Left renal cortex interstitium (tissue), 4 donors: ENCODE results near the gene SUSD6. TPM values are rescaled to one million over a fixed set of nuclear protein-coding genes. Genes with fewer than 3 reads are reported as not detected.
"Not testable (repeated sequence)": the region's sequence is repeated elsewhere in the genome, so short reads cannot be mapped to it uniquely, and the experiment has no call there.

Source experiments
- DNase-seq, 4 donors: peaks; one replicate each; pipeline ENCODE4 v3.0.0-alpha.2; 2013; ENCODE audit warnings: low read depth in 4 of 4, low spot score in 2 of 4, missing footprints in 1 of 4
- polyA plus RNA-seq, 4 donors: library from polyadenylated mRNA; unstranded; fragments of 120-200 nt; gene quantifications; one replicate each; pipeline ENCODE4 v1.2.1, GENCODE V29; 2013; ENCODE audit not compliant: insufficient read length in 4 of 4

The SUSD6 gene
- polyA plus RNA-seq, 4 donors = 19.8 to 22.8 (median 21.1) TPM

DNA sequence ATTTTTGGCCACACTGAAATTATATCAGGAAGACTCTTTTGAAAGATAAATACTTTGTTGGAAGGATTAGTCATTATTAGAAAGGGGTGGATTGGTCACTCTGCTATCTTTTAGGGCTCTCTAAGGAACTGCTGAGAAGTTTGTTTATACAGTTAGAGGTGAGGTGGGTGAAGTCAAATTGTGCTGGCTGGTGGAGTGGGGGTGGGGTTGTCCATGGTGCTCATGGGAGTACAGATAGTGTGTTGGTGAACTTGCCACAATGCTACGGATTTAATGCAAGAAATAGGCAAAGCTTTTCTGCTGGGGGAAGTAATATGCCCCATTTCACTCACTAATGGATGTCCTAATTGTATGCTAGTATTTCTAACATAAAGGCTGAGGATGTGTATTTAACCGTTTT lies 35.8 kb downstream of the SUSD6 start:
- DNase-seq = no peak

DNA sequence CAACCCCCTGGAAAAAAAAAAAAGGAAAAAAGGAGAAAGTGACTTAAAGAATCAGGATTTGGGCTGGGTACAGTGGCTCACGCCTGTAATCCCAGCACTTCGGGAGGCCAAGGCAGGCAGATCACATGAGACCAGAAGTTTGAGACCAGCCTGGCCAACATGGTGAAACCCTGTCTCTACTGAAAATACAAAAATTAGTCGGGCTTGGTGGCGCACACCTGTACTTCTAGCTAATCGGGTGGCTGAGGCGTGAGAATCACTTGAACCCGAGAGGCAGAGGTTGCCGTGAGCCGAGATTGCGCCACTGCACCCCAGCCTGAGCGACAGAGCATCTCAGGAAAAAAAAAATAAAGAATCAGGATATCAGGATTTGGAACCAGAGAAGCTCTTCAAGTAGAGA lies 36.2 kb downstream of the SUSD6 start:
- not testable (repeated sequence) for DNase-seq

DNA sequence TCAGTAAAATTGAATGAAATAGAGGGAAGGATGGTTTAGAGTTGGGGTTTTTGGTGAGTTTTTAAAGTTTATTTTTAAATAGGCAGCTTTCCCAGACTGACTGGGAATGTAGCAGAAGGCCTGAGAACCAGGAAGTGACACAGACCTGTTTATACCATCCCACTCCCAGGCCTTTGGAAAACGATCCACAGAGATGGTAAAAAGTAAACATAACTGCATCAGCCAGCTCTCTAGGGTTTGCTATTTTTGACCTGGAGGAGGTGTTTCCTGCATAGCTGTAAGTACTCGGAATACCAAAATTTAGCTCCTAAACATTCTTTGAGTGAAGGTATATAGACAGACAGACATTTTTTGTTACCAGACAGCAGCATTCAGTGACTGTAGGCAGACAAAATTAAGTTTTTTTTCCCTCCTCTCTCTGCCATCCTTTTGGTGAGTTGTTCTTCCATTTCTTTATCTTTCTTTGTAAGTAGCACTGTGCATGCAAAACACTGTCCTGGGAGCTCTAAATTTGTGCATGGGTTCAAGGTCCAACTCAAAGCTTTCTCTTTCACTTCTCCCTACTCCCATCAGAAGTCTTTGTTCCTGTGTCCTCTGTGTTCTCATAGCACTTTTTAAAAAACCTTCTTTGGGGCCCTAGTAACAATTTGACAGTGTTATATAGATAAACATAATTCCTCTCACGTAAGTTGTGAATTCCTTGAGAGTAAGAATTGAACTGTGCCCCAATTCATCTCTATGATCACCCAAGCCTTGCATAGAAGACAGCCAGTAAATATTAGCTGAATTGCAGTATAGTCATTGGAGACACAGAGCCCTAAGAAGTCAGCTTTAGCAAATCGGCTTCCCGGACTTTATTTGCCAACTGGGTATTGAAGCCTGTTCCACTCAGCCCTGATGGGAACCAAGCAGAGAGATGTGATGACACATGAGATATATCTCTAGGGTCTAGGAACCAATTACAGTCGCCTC lies 37.4 kb downstream of the SUSD6 start:
- DNase-seq = no peak

DNA sequence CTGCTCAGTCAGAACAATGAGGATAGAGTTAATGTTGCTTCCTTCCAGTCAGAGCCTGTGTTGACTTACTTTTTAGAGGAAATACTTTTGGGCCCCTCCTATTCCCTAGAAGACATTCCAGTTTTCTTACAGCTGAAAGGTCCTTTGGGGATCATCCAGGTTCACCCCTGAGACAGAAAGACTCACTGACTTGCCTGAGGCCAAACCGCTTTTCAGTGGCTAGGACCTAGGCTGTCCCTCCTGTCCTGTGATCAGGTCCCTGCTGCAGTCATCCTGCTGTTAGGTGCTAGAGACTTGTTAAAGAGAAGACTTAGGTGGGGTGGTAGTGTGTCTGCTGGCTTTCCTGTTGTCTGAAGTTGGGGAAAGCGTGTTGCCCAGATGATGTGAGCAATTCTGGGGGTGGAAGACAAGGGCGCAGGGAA lies 39.6 kb downstream of the SUSD6 start:
- no peak for DNase-seq

DNA sequence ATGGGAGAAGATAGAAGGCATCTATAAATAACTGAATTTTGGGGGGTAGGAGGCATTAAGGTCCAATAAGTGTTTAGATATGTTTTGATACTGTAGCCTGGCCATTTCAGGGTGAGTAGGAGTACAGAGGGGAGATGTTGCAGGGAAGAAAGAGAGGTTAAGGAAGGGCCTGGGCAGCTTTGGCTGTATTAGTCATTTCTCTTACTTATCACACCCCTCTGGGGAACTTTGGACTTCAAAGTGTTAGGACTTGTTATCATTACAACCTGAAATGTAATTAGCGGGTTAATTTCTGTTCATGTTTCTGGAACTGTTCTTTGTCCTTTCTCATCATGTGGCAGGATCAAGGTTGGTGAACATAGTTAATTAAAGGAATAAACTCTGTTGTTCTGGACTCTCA lies 40.3 kb downstream of the SUSD6 start:
- no peak for DNase-seq

DNA sequence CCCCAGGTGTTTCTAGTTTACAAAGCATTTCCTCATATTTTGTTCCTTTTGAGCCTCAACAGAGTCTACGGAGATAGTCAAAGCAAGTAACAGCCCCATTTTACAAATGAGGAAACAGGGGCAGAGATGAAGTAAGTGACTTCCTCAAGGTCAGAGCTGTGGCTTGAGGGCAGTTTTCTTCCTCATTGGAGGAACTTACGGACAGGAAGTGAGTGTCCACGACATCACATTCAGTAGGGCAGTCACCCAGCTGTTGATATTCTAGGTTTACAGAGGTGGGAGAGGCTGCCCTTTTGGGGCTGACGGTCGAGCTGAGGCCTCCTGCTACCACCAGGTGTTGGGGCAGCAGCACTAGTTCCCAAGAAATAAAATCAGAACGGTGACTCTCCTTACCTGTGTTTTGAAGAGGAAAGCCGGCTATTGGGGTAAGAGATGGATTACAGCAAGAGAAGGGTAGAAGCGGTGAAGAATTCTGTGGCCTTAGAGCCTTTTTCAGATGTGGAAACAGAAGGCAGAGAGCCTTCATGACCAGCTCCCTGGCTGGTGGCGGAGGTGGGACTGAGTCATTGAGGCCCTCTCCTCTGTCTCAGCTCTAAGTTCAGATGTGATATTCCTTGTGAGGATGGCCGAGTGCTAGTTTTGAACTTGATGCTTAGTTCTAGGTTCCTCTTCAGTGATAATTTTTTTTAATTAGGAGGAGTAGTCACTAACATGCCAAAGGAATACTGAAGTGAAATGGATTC lies 41.7 kb downstream of the SUSD6 start:
- DNase-seq = no peak

DNA sequence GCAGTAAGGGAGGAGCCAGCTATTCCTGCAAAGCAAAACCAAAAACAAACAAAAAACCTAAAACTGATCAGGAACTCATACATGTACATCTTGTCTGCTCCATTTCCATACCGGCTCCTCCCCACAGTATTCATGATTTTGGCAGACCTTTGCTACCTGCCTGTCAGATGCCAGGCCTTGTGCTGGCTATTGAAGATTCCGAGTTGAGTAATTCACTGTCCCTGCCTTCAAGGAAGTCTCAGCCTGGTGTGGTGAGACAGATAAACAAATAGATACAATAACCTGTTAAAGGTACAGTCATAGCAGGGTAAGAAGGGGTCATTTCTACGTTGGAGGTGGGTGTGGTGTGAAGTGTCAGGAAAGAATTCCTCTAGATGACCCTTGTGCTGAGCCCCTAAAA lies 42.7 kb downstream of the SUSD6 start:
- no peak for DNase-seq

DNA sequence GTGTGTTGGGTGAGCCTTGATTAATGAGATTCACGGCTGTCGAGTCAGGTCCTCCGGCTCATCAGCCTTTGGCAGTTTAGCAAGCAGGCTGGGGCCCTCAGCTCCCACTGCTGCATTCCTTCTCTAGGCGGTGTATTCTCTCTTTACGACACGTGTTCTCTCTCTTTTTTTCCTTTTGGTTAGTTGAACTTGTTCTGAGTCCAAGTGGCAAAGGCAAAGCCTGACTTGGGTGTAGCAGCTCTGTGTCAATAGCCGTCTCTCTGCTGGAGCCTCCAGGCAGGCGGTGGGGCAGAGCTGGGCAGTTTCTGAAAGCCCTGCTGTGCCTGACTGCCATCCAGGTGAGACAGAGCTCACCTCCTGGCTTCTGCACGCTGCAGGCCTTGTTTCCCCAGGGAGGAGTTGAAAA lies 46.6 kb downstream of the SUSD6 start:
- DNase-seq = no peak

DNA sequence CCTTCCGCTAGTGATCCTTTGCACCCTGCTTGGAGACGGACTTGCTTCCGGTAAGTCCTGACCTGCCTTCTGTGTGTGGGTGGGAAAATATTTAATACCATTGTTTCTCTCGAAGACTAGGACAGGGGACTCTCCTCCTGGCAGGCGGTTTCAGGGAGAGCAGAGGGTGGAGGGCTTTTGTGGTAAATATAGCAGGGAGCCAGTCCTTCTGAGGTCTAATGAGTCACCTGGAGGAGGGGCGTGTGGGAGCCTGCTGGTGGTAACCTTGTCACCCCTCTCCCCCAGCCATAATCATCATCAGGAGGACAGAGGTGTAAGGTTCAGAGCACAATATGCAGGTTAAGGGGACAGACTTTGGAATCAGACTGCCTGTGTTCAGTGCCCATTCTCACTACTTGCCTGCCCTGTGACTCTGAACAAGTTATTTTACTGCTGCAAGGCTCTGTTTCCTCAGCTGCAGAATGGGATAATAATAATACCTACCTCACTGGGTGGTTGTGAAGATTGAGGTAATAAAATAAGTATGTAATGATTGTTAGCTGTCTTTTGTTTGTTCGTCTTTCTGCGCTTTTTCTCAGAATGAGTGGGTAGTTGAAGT lies 47.4 kb downstream of the SUSD6 start:
- no peak for DNase-seq

DNA sequence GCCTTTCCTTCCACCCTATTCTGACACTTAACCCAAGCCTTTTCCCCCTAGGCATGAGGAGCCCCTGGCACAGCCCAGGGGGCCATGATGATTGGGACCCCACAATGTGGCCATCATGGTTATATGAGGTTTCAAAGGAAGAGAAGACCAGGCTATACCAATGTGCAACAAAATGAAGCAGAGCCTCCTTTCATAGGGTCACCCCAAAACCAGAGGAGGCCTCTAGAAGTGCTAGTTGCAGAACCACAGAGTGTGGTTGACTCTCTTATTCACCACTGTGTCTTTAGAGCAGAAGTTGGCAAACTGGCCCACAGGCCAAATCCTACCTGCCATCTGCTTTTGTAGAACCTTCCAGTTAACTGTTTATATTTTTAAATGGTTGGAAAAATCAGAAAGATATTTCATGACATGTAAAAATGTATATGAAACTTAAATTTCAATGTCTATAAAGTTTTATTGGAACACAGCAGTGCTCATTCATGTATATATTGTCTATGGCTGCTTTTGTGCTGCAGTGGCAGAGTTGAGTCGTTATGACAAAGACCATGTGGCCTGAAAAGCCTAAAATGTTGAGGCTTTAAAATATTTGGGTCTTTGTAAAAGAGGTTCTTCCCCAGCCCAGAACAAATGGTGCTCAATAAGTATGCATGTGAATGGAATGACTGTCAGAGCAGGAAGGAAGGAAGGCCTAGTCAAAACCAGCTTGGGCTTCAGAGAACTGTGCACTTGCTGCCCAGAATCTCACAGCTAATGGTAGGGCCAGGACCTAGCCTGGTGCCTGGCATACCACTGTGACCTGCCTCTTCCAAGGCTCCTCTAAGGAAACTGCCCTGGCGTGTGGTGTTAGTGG lies 49.2 kb downstream of the SUSD6 start:
- no peak for DNase-seq

DNA sequence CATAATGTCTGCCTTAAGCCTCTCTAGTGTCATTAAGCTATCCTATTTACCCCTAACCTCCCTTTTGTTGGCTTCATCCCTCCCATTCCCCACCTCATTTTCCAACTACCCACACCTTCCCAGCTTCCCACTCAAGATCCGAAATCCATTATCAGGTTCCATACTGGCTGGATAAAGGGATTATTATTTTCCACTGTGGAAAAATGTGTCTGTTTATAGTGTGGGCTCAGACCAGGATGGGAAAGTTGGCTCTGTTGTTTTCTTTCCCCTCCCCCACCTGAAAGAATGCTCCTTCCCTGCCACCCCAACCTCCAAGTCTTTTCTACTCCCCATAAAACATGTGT lies 49.8 kb downstream of the SUSD6 start:
- no peak for DNase-seq

DNA sequence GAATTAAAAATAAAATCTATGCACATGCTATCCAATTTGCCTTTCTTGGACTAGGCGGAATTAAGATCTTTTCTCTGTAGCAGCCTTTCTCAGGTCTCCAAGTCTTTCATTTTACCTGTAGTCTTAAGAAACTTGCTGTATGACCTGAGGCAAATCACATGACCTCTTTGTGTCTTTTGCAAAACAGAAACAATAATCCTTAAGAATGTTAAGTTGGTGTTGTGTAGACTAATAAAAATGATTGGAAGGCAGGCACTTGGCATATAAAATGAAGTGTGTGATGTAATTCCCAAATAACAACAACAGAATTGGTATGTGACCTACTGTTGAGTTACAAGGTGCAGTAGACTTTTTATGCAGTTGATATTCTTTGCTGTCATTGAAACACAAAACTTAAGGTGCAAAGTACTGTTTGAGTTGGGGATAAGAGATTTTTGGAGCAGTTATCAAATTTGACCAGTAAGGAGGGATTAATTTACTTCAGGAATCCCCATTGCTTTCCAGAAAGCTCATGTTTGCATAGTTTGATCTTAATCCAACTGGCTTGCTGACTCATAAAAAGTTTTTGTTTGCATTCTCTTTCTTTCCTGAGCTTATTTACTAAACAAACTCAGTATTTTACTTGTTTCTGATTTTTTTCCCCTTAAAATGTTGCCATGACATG lies 51.4 kb downstream of the SUSD6 start:
- DNase-seq = no peak

DNA sequence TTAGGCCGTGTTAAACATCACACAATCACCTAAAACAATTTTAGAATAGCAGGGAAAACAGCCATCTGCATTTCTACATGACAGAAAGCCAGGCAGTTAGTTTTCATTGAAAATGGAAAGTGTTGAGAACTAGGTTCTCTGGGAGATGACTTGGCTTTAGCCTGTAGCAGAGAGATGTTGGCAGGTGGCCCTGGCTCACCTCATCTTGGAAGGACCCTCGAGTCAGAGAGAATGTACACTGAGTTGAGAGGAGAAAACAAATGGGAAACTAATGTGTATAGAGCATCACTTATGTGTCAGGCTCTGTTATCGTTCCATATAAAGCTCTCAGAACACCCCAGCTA lies 51.9 kb downstream of the SUSD6 start:
- no peak for DNase-seq

DNA sequence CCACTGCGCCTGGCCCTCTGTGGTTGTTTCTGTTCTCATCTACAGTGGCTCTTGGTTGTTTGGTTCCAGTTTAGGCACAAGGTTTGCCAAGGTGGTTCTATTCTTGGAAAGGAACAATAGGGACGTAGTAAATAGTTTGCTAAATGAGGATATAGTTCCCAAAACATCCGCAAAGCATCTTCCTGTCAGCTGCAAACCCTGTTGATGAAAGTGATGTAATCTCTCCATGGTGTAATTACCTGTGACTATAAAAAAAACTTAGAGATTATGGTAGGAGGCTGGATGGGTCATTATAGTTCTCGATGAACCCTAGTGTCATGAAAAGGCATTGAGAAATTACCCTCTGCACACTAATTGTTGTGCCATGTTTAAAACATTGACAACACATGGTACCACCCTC lies 52.9 kb downstream of the SUSD6 start:
- DNase-seq = no peak

DNA sequence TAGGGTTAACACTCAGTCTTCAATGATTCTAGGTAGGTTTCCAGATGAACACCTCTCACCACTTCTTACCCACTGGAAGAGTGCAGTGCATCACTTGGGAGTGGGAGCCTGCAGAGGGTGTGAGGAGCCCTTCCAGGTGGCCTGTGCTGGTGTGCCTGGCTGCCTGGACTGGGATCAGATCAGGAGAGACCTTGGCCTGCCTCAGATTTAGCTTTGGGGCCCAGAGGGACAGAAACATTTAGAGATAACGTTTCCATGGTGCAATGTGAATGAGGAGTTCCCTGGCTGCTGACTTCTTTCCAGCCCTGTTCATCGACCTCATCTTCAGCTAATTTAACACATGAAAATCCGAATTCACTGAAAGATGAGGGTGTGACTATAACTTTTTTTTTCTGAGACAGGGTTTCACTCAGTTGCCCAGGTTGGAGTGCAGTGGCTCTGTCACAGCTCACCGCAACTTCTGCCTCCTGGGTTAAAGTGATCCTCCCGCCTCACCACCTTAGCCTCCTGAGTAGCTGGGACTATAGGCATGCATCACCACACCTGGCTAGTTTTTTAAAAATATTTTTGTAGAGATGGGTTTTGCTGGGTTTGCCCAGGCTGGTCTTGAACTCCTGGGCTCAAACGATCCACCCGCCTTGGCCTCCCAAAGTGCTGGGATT lies 53.6 kb downstream of the SUSD6 start:
- no peak for DNase-seq

DNA sequence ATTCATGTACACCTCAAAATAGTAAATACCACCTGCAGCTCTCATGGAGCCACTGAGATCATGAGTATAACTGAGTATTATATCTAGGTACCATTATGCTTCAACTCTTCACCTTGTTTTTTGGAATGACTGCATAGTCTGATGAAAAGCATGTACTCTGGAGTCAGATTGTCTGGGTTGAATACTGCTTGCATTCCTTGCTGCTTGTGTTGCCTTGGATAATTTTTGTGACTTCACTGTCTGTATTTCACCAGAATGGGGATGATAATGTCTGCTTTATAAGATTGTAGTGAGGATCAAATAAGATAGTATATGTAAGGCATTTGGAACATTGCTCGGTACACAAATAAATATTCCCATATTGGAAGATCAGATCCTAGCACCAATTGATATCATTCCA lies 54.2 kb downstream of the SUSD6 start:
- DNase-seq = no peak

DNA sequence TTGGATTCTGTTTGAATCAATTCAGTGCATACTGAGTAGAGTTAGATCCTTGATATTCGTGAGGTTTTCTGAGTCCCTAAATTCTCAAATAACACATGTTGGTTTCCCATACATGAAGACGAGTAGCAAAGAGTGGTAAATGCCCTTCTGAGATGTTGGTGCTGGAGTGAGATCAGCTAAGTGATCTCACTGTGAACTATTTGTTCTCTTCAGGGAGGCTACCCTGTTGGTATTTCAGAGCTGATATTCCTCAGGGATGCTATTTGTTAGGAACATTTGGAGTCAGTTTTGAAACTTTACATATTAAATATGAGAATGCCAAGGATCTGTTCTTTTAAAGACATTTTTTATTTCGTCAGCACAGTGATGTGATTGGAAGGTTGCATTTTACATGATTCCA lies 54.7 kb downstream of the SUSD6 start:
- DNase-seq = no peak

DNA sequence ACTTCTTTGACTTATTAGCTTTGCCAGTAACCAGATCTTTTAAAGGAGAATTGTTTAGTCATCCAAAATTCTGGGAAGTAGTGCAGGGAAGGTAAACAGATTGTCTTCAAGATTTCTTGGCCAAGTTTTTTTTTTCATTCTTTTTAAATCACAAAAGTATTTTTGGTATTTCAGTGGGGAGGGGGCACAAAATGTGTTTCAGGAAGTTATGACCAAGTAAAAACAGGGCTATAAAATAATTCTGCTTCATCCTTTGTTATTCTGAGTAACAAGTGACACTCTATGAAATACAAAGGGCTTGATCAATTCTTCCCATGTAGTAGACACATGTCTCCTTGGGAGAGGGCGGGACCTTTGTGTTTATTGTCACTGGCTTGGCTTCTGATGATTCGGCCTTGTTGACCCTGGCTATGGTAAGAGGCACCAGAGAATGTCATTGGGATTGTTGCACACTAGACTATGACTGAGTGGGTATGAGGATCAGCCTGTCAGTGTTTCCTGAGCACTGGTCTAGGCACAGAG lies 55.4 kb downstream of the SUSD6 start:
- DNase-seq = no peak

DNA sequence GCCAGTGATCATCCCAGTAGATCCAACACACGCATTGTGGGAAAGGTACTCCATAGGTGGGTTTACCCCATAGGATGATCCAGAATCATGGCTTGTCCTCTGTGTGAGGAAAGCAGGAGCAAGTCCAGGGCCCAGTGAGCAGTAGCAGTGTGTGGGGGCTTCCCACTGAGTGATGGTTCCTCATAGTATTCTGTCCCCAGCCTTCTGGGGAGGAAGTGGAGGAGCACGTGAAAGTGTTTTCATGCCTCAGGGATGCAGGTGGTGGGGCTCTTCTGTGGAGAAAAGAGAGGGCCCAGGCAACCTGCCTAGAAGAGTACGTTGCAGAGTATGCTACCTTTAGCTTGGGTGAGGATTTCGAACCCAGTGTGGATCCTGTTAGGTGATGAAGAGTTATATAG lies 56.5 kb downstream of the SUSD6 start:
- no peak for DNase-seq
